ENCODE data around the gene FANCG.

The FANCG gene

GRCh38 chr9:35060548-35061207 lies 19.1 kb downstream of the FANCG start:
- TF ChIP-seq CTCF (IDR thresholded peaks at IDR 0.05; ENCODE audit: low read depth, low read length), result no peak
- DNase-seq (ENCODE audit: low read depth in 2 of 2), result no peak
- H3K4me3 ChIP-seq (replicated peaks in 1 of 2; ENCODE audit: low read depth in 2 of 2, low read length in 2 of 2), result no peak overlapping the region

GRCh38 chr9:35059438-35059837 lies 20.3 kb downstream of the FANCG start:
- DNase-seq (ENCODE audit: low read depth in 2 of 2), result no peak
- TF ChIP-seq CTCF (IDR thresholded peaks at IDR 0.05; ENCODE audit: low read depth, low read length), result no peak
- H3K4me3 ChIP-seq (replicated peaks in 1 of 2; ENCODE audit: low read depth in 2 of 2, low read length in 2 of 2), result no peak overlapping the region

GRCh38 chr9:35057271-35057620 lies 22.5 kb downstream of the FANCG start:
- no peak for DNase-seq (ENCODE audit: low read depth in 2 of 2)
- H3K4me3 ChIP-seq (replicated peaks in 1 of 2; ENCODE audit: low read depth in 2 of 2, low read length in 2 of 2), result no peak overlapping the region
- TF ChIP-seq CTCF (IDR thresholded peaks at IDR 0.05; ENCODE audit: low read depth, low read length), result no peak

GRCh38 chr9:35056571-35057270 lies 23.0 kb downstream of the FANCG start:
- H3K4me3 ChIP-seq (replicated peaks in 1 of 2; ENCODE audit: low read depth in 2 of 2, low read length in 2 of 2), result no peak overlapping the region
- TF ChIP-seq CTCF (IDR thresholded peaks at IDR 0.05; ENCODE audit: low read depth, low read length), result no peak
- no peak for DNase-seq (ENCODE audit: low read depth in 2 of 2)

GRCh38 chr9:35054871-35055644 lies 24.7 kb downstream of the FANCG start:
- H3K4me3 ChIP-seq (replicated peaks in 1 of 2; ENCODE audit: low read depth in 2 of 2, low read length in 2 of 2), result no peak overlapping the region
- TF ChIP-seq CTCF (IDR thresholded peaks at IDR 0.05; ENCODE audit: low read depth, low read length), result no peak
- no peak for DNase-seq (ENCODE audit: low read depth in 2 of 2)

- TF ChIP-seq CTCF (IDR thresholded peaks at IDR 0.05; ENCODE audit: low read depth, low read length), result no peak
- no peak overlapping the region for H3K4me3 ChIP-seq (replicated peaks in 1 of 2; ENCODE audit: low read depth in 2 of 2, low read length in 2 of 2)
These were observed 25.4 kb downstream of the FANCG start for GRCh38 chr9:35054185-35054835.

More at GRCh38 chr9:35054185-35054835, 25.4 kb downstream of the FANCG start:
- DNase-seq (ENCODE audit: low read depth in 2 of 2), result no peak
